ACC112 (cell line): ENCODE measurements around the gene CNKSR2.

Experiments used
- H2AFZ ChIP-seq: fragments of 200-600 bp; sonication (generic); one replicate; pipeline ENCODE4 v1.6.0; 2017; ENCODE audit warnings: antibody characterized with exemption, low read length; ENCODE audit not compliant: unreplicated experiment
- H3K27ac ChIP-seq: fragments of 200-600 bp; sonication (generic); 2 replicates; pipeline ENCODE4 v1.5.1; 2014; ENCODE audit warnings: low read depth, mild to moderate bottlenecking, antibody characterized with exemption, low read length, moderate library complexity
- H3K27me3 ChIP-seq: fragments of 200-600 bp; sonication (generic); 2 replicates; pipeline ENCODE4 v1.6.1; 2014; ENCODE audit warnings: mild to moderate bottlenecking, antibody characterized with exemption, low read length, moderate library complexity, mixed read lengths; ENCODE audit not compliant: insufficient read depth
- H3K36me3 ChIP-seq: fragments of 200-600 bp; sonication (generic); 2 replicates; pipeline ENCODE4 v1.6.1; 2016; ENCODE audit warnings: mild to moderate bottlenecking, antibody characterized with exemption, low read length, moderate library complexity, mixed read lengths; ENCODE audit not compliant: insufficient read depth
- H3K4me1 ChIP-seq: fragments of 200-600 bp; sonication (generic); one replicate; pipeline ENCODE4 v1.6.1; 2016; ENCODE audit warnings: low read length, mixed read lengths; ENCODE audit not compliant: insufficient read depth, unreplicated experiment, control insufficient read depth
- H3K4me3 ChIP-seq: fragments of 200-600 bp; sonication (generic); 2 replicates; pipeline ENCODE4 v1.5.1; 2014; ENCODE audit warnings: mild to moderate bottlenecking, low read depth, low read length
- H3K79me2 ChIP-seq: fragments of 200-600 bp; sonication (generic); one replicate; pipeline ENCODE4 v1.6.0; 2016; ENCODE audit warnings: low read length; ENCODE audit not compliant: control insufficient read depth, unreplicated experiment, insufficient read depth

The CNKSR2 gene

GRCh38 chrX:21645886-21646285 lies 271.7 kb downstream of the CNKSR2 start:
- no peaks in the 10 kb centered on the region for H3K36me3 ChIP-seq
- no peak overlapping the region for H3K4me3 ChIP-seq
- no peaks in the 10 kb centered on the region for H3K4me1 ChIP-seq

DNA sequence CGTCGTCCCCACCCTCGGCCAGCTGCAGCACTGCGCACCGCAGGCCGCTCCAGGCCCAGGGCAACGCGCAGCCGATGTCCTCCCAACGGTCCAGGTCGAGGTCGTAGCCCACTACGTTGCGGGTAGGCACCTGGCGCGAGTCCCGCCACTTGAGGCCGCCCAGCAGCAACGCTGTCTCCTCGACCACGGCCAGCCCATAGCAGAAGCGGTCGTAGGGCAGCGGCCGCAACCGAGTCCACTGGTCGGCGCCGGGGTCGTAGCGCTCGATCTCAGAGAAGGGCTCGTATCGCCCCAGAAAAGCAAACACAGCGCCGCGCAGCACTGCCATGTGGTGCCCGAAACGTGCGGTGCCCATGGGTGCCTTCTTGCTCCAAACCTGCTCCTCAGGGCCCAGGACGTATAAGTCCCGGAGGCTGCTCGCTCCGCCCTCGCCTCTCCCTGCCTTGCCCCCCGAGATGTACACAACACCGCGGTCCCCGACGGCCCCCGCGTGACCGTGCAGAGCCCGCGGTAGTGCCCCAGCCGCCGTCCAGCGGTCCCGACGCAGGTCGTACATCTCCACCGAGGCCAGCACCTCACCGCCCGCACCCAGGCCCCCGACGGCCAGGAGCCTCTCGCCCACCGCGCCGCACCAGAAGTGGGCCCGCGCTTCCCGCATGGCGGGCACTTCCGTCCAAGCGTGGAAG lies 281.8 kb downstream of the CNKSR2 start:
- Histone ChIP-seq H3K79me2 (no peaks in the 10 kb centered on the region), H3K27me3 (peaks cover 24% of the 10 kb centered on the region; the same call in 1 of the 2 replicates), H2AFZ (no peak overlapping the region), H3K36me3 (no peaks in the 10 kb centered on the region), H3K27ac (no peak overlapping the region), H3K4me1 (no peaks in the 10 kb centered on the region), H3K4me3 (no peak overlapping the region)

More at GRCh38 chrX:21645886-21646285, 271.7 kb downstream of the CNKSR2 start:
- no peaks in the 10 kb centered on the region for H3K79me2 ChIP-seq
- H2AFZ ChIP-seq, result no peak overlapping the region
- H3K27me3 ChIP-seq, result no peaks in the 10 kb centered on the region
- no peak overlapping the region for H3K27ac ChIP-seq

- no peaks in the 10 kb centered on the region for H3K36me3 ChIP-seq
- peaks cover 24% of the 10 kb centered on the region; the same call in 1 of the 2 replicates for H3K27me3 ChIP-seq
- no peak overlapping the region for H3K4me3 ChIP-seq
- H3K4me1 ChIP-seq, result no peaks in the 10 kb centered on the region
- no peaks in the 10 kb centered on the region for H3K79me2 ChIP-seq
- no peak overlapping the region for H3K27ac ChIP-seq
- no peak overlapping the region for H2AFZ ChIP-seq
Measured at GRCh38 chrX:21656587-21657317, 282.5 kb downstream of the CNKSR2 start.

GRCh38 chrX:21657318-21658151 lies 283.3 kb downstream of the CNKSR2 start:
- peaks cover 25% of the 10 kb centered on the region; the same call in 1 of the 2 replicates for H3K27me3 ChIP-seq
- no peaks in the 10 kb centered on the region for H3K4me1 ChIP-seq
- peak overlapping the region; percentile 25 for H2AFZ ChIP-seq
- H3K27ac ChIP-seq, result no peak overlapping the region
- no peaks in the 10 kb centered on the region for H3K36me3 ChIP-seq
- peak overlapping the region; percentile 67; the same call in 1 of the 2 replicates for H3K4me3 ChIP-seq
- no peaks in the 10 kb centered on the region for H3K79me2 ChIP-seq

DNA sequence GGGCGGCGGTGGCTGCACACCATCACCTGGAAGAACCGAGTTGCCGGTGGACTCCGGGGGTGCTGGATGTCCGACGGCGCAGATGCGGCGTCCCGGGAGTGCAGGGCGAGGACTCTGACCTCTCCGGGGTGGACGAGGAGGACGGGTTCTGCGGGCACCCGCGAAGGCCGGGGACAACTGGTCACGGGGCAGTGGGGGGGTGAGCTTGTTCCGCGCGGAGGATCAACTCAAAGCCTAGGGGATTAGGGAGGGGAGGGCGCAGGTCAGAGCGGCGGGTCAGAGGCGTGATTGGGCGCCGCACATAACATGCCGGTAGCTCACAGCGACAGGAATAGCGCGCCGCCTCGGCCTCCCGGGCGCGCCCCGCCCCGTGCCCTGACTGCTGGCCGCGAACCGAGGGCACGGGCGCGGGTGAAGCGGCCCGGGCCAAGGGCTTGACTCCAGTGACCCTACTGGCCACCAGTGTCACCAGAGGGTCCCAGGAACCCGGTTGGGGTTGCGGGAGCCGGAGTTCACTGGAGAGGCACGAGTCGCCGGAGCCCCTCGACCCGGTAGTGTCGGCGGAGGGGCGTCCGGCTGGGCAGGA lies 284.0 kb downstream of the CNKSR2 start, which contains the start of gene KLHL34:
TSS of gene KLHL34 (minus strand) at position 179 of the 586 bp plus-strand sequence. CDS start 542 bp downstream, outside the sequence.
- H3K4me3 ChIP-seq, result peak within 1 kb of the TSS; percentile 67

GRCh38 chrX:21658746-21659145 lies 284.5 kb downstream of the CNKSR2 start:
- no peaks in the 10 kb centered on the region for H3K36me3 ChIP-seq
- no peak overlapping the region for H2AFZ ChIP-seq
- H3K27me3 ChIP-seq, result peaks cover 33% of the 10 kb centered on the region; the same call in 1 of the 2 replicates
- no peak overlapping the region for H3K27ac ChIP-seq
- H3K4me3 ChIP-seq, result peak overlapping the region; percentile 67
- H3K79me2 ChIP-seq, result no peaks in the 10 kb centered on the region
- H3K4me1 ChIP-seq, result no peaks in the 10 kb centered on the region

More for the DNA sequence above, 284.0 kb downstream of the CNKSR2 start, which contains the start of gene KLHL34:
- no peaks in the 10 kb centered on the region for H3K36me3 ChIP-seq
- peak within 1 kb of the TSS; percentile 25 for H2AFZ ChIP-seq
- H3K4me1 ChIP-seq, result no peaks in the 10 kb centered on the region
- peaks cover 29% of the 10 kb centered on the region; the same call in 1 of the 2 replicates for H3K27me3 ChIP-seq
- H3K79me2 ChIP-seq, result no peaks in the 10 kb centered on the region
- no peak within 1 kb of the TSS for H3K27ac ChIP-seq

- H3K27me3 ChIP-seq, result peaks cover 34% of the 10 kb centered on the region; the same call in 1 of the 2 replicates
- H2AFZ ChIP-seq, result no peak overlapping the region
- H3K79me2 ChIP-seq, result no peaks in the 10 kb centered on the region
- H3K4me1 ChIP-seq, result no peaks in the 10 kb centered on the region
- no peaks in the 10 kb centered on the region for H3K36me3 ChIP-seq
- H3K27ac ChIP-seq, result no peak overlapping the region
- no peak overlapping the region for H3K4me3 ChIP-seq
Measured at GRCh38 chrX:21659320-21659719, 285.1 kb downstream of the CNKSR2 start.

GRCh38 chrX:21660156-21660555 lies 285.9 kb downstream of the CNKSR2 start:
- peaks cover 36% of the 10 kb centered on the region; the same call in 1 of the 2 replicates for H3K27me3 ChIP-seq
- no peak overlapping the region for H2AFZ ChIP-seq
- no peak overlapping the region for H3K4me3 ChIP-seq
- no peak overlapping the region for H3K27ac ChIP-seq
- H3K79me2 ChIP-seq, result no peaks in the 10 kb centered on the region
- H3K36me3 ChIP-seq, result no peaks in the 10 kb centered on the region
- no peaks in the 10 kb centered on the region for H3K4me1 ChIP-seq

DNA sequence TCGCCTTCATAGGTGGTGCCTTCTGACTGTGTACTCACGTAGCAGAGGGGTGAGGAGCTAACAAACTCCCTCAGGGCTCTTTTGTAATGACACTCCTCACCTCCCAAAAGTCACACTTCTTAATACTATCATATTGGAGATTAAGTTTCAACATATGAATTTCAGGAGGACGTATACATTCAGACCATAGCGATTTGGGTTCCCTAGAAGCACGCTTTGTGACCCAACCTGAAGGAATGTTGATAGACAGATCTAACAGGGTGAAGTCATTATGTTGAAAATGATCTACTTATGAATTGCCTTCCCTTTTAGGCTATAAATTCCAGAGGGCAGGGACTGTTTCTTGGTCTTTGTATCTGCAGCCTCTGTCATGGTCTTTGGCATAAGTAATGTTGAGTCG lies 287.1 kb downstream of the CNKSR2 start:
- no peaks in the 10 kb centered on the region for H3K4me1 ChIP-seq
- H3K27ac ChIP-seq, result no peak overlapping the region
- H3K36me3 ChIP-seq, result no peaks in the 10 kb centered on the region
- H3K27me3 ChIP-seq, result peaks cover 33% of the 10 kb centered on the region; the same call in 1 of the 2 replicates
- no peaks in the 10 kb centered on the region for H3K79me2 ChIP-seq
- H3K4me3 ChIP-seq, result no peak overlapping the region
- no peak overlapping the region for H2AFZ ChIP-seq

DNA sequence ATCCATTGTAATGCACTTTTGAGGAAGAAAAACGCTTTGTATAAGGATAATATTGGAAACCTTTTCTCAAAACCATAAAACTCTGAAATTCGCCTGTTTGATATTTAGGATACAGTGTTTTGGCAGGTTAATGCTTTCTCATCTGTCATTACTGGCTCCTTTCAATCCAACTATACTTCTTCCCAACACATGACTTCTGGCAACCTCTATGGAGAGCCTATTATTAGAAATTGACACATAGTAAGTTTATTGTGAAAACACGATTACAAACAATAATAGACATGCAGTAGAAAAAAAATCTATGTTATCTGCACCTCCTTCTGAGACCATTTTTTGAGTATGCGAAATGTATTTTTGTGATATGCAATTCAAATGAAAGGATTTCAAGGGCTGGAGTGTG lies 288.5 kb downstream of the CNKSR2 start:
- no peak overlapping the region for H3K27ac ChIP-seq
- no peak overlapping the region for H2AFZ ChIP-seq
- H3K79me2 ChIP-seq, result no peaks in the 10 kb centered on the region
- no peak overlapping the region for H3K4me3 ChIP-seq
- H3K27me3 ChIP-seq, result peaks cover 26% of the 10 kb centered on the region; the same call in 1 of the 2 replicates
- no peaks in the 10 kb centered on the region for H3K4me1 ChIP-seq
- no peaks in the 10 kb centered on the region for H3K36me3 ChIP-seq
